ENCODE results near the gene ARMC9.

GRCh38 chr2:231284296-231284695 lies 85.9 kb downstream of the ARMC9 start:
- no peak for TF ChIP-seq POLR2A (IDR thresholded peaks at IDR 0.05)
- TF ChIP-seq CTCF (IDR thresholded peaks at IDR 0.05), result no peak

Data from uterus (tissue), 2 donors.